Tibial artery (tissue), 4 donors: ENCODE results near the gene CDX1.
A peak's percentile ranks its signal among the peaks of the same experiment; 100 is the strongest.

Experiments
- DNase-seq, 2 donors: peaks; one replicate each; pipeline ENCODE4 v3.0.0-alpha.2; 2019
- H3K27ac ChIP-seq, 2 donors: fragments of 200-600 bp; sonication (generic) in 1 of 2; 1 replicate in 1 of 2; 2 replicates in 1 of 2; pipeline ENCODE4 v1.5.1; 2018 to 2019; ENCODE audit warnings: mild to moderate bottlenecking in 1 of 2
- H3K27me3 ChIP-seq, 2 donors: fragments of 200-600 bp; sonication (generic) in 1 of 2; one replicate each; pipeline versions ENCODE4 v1.5.1 to v1.6.0; 2016 to 2019
- H3K36me3 ChIP-seq, 3 donors: fragments of 200-600 bp; sonication (generic) in 2 of 3; one replicate each; pipeline ENCODE4 v1.5.1; 2016 to 2019; ENCODE audit warnings: mild to moderate bottlenecking in 2 of 3
- H3K4me1 ChIP-seq, 4 donors: fragments of 200-600 bp; sonication (generic) in 2 of 4; 1 replicate in 3 of 4; 2 replicates in 1 of 4; pipeline ENCODE4 v1.5.1; 2016 to 2019
- H3K4me3 ChIP-seq, 2 donors: fragments of 200-600 bp; sonication (generic) in 1 of 2; 1 replicate in 1 of 2; 2 replicates in 1 of 2; pipeline ENCODE4 v1.5.1; 2018 to 2019; ENCODE audit warnings: mild to moderate bottlenecking in 2 of 2
- H3K9me3 ChIP-seq, 3 donors: fragments of 200-600 bp; sonication (generic) in 1 of 3; one replicate each; pipeline ENCODE4 v1.5.1; 2016 to 2019
- CTCF ChIP-seq, 2 experiments: fragments of 200-600 bp in 1 of 2; fragments of 450-650 bp in 1 of 2; IDR thresholded peaks; one replicate each; pipeline ENCODE4 v1.5.1; 2017 to 2019; ENCODE audit warnings: antibody characterized with exemption in 2 of 2, mild to moderate bottlenecking in 1 of 2, moderate library complexity in 1 of 2
- intact Hi-C: fragments of 100-400 bp; cut with DNase I; formaldehyde crosslinking; loops from one replicate; pipeline ENCODE4 v1.15.0; 2023; ENCODE audit warnings: low total_unique reads

CDX1 gene

GRCh38 chr5:150159031-150159430 lies 7.5 kb upstream of the CDX1 start:
- H3K27me3 ChIP-seq = no peaks in the 10 kb centered on the region
- H3K9me3 ChIP-seq = no peaks in the 10 kb centered on the region
- H3K27ac ChIP-seq = peak overlapping the region; percentile 89 to 98
- no peak for TF ChIP-seq CTCF (IDR thresholded peaks at IDR 0.05)
- no peak for DNase-seq
- H3K4me1 ChIP-seq = peaks cover 0 to 76% (median 67%) of the 10 kb centered on the region in 4 donors
- H3K4me3 ChIP-seq = no peak overlapping the region
- intact Hi-C loops = no loop called here
- H3K36me3 ChIP-seq = peaks cover 0 to 1% (median 0%) of the 10 kb centered on the region in 3 donors

- Histone ChIP-seq H3K36me3 (no peaks in the 10 kb centered on the region), H3K4me3 (no peak overlapping the region), H3K4me1 (peaks cover 0 to 81% (median 70%) of the 10 kb centered on the region in 4 donors), H3K9me3 (no peaks in the 10 kb centered on the region), H3K27ac (peak overlapping the region; percentile 89 to 98), H3K27me3 (no peaks in the 10 kb centered on the region)
- TF ChIP-seq CTCF (IDR thresholded peaks at IDR 0.05) = no peak
- intact Hi-C loops = loop anchor here (2.0 to 5.0 kb wide), 2 partner anchors 32 to 51 kb away; no protein-coding TSS in a partner anchor
- peak; percentile 59 to 88 for DNase-seq
Observed at GRCh38 chr5:150159741-150160179, 6.8 kb upstream of the CDX1 start.

- Histone ChIP-seq H3K4me3 (no peak overlapping the region), H3K4me1 (peaks cover 0 to 83% (median 72%) of the 10 kb centered on the region in 4 donors), H3K27ac (peak overlapping the region; percentile 89 to 98), H3K9me3 (no peaks in the 10 kb centered on the region), H3K27me3 (no peaks in the 10 kb centered on the region), H3K36me3 (no peaks in the 10 kb centered on the region)
- intact Hi-C loops = loop anchor here (2.0 to 5.0 kb wide), 2 partner anchors 33 to 50 kb away; no protein-coding TSS in a partner anchor
- no peak for DNase-seq
- TF ChIP-seq CTCF (IDR thresholded peaks at IDR 0.05) = no peak
Observed at GRCh38 chr5:150160448-150161081, 6.0 kb upstream of the CDX1 start.

- peak; percentile 93 for TF ChIP-seq CTCF (IDR thresholded peaks at IDR 0.05)
- peak; percentile 88 to 94 for DNase-seq
- Histone ChIP-seq H3K27ac (peak overlapping the region; percentile 89 to 98), H3K4me1 (peaks cover 0 to 77% (median 66%) of the 10 kb centered on the region in 4 donors), H3K36me3 (no peaks in the 10 kb centered on the region), H3K27me3 (peaks cover 0 to 2% of the 10 kb centered on the region in 2 donors), H3K4me3 (no peak overlapping the region), H3K9me3 (no peaks in the 10 kb centered on the region)
- intact Hi-C loops = loop anchor here (2.0 to 5.0 kb wide), 2 partner anchors 34 to 49 kb away; no protein-coding TSS in a partner anchor
Observed at GRCh38 chr5:150161242-150162141, 5.1 kb upstream of the CDX1 start.

GRCh38 chr5:150162142-150162513 lies 4.5 kb upstream of the CDX1 start:
- peaks cover 0 to 76% (median 61%) of the 10 kb centered on the region in 4 donors for H3K4me1 ChIP-seq
- intact Hi-C loops = loop anchor here (5.0 kb wide), 1 partner anchor 35 kb away; no protein-coding TSS in a partner anchor
- H3K9me3 ChIP-seq = no peaks in the 10 kb centered on the region
- H3K36me3 ChIP-seq = no peaks in the 10 kb centered on the region
- H3K27ac ChIP-seq = peak overlapping the region; percentile 89 to 98
- no peak overlapping the region for H3K4me3 ChIP-seq
- DNase-seq = no peak
- no peak for TF ChIP-seq CTCF (IDR thresholded peaks at IDR 0.05)
- H3K27me3 ChIP-seq = peaks cover 0 to 7% of the 10 kb centered on the region in 2 donors
